Measurements from ENCODE around the gene GIPC3.
A peak's percentile ranks its signal among the peaks of the same experiment; 100 is the strongest.
"Not testable (repeated sequence)": the region's sequence is repeated elsewhere in the genome, so short reads cannot be mapped to it uniquely, and the experiment has no call there.

Gene GIPC3

GRCh38 chr19:3618811-3619630 lies 33.7 kb downstream of the GIPC3 start:
- FAIRE-seq: no peak

GRCh38 chr19:3619631-3620012 lies 34.3 kb downstream of the GIPC3 start:
- no peak for FAIRE-seq

- no peak for FAIRE-seq
These were observed 35.0 kb downstream of the GIPC3 start for GRCh38 chr19:3620145-3620816.

- no peak for FAIRE-seq
These were observed 35.7 kb downstream of the GIPC3 start for GRCh38 chr19:3620817-3621547.

GRCh38 chr19:3621689-3622088 lies 36.4 kb downstream of the GIPC3 start:
- no peak for FAIRE-seq

GRCh38 chr19:3622224-3622623 lies 36.9 kb downstream of the GIPC3 start:
- no peak for FAIRE-seq

- FAIRE-seq: no peak
These were observed 38.4 kb downstream of the GIPC3 start for GRCh38 chr19:3623716-3624115.

- FAIRE-seq: no peak
These were observed 40.8 kb downstream of the GIPC3 start for GRCh38 chr19:3625996-3626472.

- FAIRE-seq: peak; percentile 98
These were observed 41.4 kb downstream of the GIPC3 start, which contains the start of gene CACTIN for GRCh38 chr19:3626473-3627350. CACTIN (minus strand) TSS chr19:3626790; CDS start chr19:3626762, 28 bp downstream.

- FAIRE-seq: no peak
These were observed 42.1 kb downstream of the GIPC3 start for GRCh38 chr19:3627351-3627723.

GRCh38 chr19:3628766-3629165 lies 43.5 kb downstream of the GIPC3 start:
- FAIRE-seq: not testable (repeated sequence)

- no peak for FAIRE-seq
These were observed 46.0 kb downstream of the GIPC3 start for GRCh38 chr19:3631053-3631861.

GRCh38 chr19:3632098-3632497 lies 46.8 kb downstream of the GIPC3 start:
- FAIRE-seq: no peak

- FAIRE-seq: no peak
These were observed 47.7 kb downstream of the GIPC3 start for GRCh38 chr19:3632739-3633558.

- FAIRE-seq: no peak
These were observed 48.3 kb downstream of the GIPC3 start for GRCh38 chr19:3633559-3633988.

- no peak for FAIRE-seq
These were observed 49.3 kb downstream of the GIPC3 start for GRCh38 chr19:3634496-3635045.

GRCh38 chr19:3636506-3636905 lies 51.2 kb downstream of the GIPC3 start:
- no peak for FAIRE-seq

GRCh38 chr19:3636962-3637361 lies 51.7 kb downstream of the GIPC3 start:
- FAIRE-seq: no peak

- FAIRE-seq: no peak
These were observed 52.3 kb downstream of the GIPC3 start for GRCh38 chr19:3637621-3638020.

Measured in A204.1 (cell line).